GM12873 (cell line): ENCODE data around the gene LMTK3.
A peak's percentile ranks its signal among the peaks of the same experiment; 100 is the strongest.

Experiments
- TF ChIP-seq, protein P1 (sequence below): IDR thresholded peaks from 2 replicates; pipeline ENCODE4 v1.5.1; 2012; ENCODE audit warnings: low read depth, mild to moderate bottlenecking, moderate library complexity, low read length, control low read depth; ENCODE audit not compliant: insufficient read depth; ENCODE audit errors: missing control alignments

The LMTK3 gene

DNA sequence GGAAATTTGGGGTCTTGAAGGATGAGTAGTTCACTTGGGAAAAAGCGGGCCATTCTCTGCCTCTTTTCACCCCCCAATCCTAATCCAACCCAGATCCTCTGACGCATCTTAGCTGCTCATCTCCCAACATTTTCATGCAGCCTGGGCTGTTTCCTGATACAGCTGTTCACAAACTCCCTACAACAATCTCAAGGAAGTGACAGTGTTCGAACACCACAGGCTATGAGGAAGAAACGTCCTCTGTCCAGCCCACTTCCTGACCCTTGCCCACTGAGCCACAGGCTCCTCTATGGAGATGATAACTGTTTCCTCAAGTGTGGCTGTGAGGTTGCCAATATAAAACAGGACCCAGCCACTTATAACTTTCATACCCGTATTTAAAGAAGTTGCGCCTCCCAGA, 16.2 kb downstream of the LMTK3 start:
- TF ChIP-seq, protein P1, sequence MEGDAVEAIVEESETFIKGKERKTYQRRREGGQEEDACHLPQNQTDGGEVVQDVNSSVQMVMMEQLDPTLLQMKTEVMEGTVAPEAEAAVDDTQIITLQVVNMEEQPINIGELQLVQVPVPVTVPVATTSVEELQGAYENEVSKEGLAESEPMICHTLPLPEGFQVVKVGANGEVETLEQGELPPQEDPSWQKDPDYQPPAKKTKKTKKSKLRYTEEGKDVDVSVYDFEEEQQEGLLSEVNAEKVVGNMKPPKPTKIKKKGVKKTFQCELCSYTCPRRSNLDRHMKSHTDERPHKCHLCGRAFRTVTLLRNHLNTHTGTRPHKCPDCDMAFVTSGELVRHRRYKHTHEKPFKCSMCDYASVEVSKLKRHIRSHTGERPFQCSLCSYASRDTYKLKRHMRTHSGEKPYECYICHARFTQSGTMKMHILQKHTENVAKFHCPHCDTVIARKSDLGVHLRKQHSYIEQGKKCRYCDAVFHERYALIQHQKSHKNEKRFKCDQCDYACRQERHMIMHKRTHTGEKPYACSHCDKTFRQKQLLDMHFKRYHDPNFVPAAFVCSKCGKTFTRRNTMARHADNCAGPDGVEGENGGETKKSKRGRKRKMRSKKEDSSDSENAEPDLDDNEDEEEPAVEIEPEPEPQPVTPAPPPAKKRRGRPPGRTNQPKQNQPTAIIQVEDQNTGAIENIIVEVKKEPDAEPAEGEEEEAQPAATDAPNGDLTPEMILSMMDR, result no peak

DNA sequence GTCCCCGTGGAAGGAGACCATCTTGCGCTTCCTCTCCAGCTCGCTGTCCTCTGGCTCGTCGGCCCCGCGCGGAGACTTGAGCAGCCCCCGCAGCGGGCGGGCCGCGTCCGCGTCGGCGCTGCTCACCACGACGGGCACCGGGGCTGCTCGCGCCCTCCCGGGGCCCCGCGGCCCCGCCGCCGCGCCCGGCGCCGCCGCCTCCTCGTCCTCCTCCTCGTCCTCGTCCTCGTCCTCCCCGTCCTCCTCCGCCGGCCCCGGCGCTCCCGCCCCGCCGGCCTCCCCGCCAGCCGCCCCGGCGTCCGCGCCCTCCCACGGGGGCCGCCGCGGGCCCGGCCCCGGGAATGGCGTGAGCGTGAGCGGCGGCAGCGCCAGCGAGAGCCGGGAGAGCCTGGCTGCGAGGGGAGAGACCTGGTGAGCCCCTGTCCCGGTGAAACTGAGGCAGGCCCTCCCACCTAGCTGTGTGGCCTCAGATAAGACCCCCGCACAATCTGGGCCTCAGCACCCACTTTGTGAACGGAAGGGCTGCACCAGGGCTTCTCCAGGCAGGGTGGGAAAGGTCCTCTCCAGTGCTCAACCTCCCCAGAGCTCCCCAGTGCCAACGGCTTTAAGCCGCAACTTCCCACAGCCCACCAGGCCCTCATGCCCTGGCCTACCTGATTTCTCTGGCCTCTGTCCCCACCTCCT, 17.8 kb downstream of the LMTK3 start:
- TF ChIP-seq, protein P1, result no peak

DNA sequence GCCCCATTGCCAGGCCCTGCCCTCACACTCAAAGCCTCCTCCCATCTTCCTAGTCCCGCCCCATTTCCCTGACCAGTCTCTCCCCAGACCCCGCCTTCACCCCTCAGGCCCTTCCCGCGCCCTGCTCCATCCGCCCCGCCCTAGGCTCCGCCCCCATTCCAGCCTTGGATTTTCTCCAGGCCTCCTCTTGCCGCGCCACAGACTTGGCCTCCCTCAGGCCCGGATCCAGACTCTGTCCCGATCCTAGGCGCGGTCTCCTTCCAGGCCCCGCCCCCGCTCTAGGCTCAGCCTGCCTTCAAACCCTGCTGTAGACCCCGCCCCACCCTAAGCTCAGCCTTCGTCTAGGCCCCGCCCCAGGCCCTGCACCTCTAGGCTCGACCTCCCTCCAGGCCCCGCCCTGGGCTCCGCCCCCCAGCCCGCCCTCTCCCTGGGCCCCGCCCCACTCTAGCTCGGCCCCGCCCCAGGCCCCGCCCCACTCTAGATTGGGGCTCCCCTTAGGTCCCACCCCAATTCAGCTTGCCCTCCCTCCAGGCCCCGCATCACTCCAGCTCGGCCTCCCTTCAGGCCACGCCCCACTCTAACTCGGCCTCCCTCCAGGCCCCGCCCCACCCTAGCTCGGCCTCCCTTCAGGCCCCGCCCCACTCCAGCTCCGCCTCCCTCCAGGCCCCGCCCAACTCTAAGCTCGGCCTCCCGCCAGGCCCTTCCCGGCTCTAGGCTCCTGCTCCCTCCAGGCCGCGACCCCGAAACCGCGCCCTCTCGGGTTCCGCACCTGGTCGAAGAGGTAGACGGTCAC, 18.5 kb downstream of the LMTK3 start:
- TF ChIP-seq, protein P1, result no peak

DNA sequence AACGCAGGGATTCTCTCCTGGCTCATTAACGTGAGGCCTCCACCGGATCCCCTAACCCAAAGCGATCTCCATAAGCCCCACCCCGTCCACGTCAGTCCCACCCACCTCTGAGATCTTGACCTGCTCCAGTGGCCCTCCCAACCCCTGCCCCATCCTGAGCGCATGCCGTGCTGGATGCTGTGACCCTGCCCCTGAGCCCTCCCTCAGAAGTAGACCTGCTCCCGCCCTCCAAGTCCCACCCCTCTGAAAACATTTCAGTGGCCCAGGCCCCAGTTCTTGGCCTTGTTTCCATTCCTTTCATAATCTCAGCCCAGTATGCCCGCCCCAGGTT, 19.9 kb downstream of the LMTK3 start:
- TF ChIP-seq, protein P1, result no peak

DNA sequence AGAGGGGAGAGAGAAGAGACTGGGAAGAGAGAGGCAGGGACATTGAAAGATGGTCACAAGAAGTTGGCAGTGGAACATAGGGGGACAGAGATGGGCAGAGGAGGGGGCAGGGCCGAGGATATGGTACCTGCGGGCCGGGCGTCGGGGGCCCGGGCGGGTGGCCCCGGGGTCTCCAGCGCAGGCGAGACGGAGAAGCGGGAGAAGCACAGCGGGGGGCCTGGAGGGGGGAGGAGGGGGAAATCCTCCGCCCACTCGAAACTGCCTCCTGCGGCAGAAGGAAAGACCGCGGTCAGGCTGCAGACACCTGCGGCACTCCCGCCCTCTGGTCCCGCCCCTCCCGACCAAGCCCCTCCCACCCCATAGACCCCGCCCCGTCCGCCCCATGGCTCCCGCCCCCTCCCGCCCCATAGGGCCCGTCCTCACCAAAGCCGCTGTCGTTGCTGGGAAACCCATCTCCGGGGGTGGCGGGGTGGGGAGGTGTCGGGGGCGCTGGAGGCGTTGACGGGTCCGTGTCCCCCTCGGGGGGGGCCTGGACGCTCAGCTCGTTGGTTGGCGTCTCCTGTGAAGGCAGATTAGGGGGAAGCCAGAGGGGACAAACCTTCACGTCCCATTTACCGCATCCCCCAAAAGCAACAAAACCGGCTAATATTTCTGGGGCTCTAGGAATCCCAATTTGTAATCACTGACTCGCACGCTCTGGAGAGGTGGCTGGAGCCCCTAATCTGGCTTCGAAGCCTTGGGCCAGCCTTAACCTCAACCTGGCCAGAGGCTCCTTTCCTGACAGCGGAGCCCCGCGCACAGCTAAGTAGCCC, 20.4 kb downstream of the LMTK3 start:
- TF ChIP-seq, protein P1, result no peak

DNA sequence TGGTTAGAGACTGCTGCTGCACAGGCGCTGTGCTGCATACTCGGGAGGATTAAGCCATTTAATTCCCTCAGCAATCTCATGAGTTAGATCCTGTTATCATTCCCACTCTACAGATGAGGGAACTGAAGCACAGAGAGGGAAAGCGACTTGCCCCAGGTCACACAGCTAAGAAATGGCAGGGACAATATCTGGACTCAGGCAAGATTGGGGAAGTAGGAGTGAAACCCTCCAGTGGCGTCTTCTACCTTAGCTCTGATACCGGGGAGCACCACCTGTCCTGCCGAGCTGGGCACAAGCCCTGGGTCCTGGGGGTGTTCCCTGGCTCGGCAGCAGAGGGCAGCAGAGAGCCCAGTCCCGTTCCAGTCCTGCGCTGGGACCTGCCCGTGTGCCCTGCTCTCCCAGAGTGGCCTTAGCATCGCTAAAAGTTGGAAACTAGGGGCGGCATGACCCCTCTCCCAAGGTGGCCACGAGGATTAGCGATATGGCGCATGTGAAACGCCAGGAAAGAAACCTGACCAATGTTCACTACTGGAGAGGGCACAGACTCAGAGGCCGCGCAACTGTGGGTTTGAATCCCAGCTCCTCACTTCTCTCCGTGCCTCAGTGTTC, 21.9 kb downstream of the LMTK3 start:
- TF ChIP-seq, protein P1, result peak; percentile 99
